ENCODE results near the gene STX4.

The STX4 gene, protein sequence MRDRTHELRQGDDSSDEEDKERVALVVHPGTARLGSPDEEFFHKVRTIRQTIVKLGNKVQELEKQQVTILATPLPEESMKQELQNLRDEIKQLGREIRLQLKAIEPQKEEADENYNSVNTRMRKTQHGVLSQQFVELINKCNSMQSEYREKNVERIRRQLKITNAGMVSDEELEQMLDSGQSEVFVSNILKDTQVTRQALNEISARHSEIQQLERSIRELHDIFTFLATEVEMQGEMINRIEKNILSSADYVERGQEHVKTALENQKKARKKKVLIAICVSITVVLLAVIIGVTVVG

DNA sequence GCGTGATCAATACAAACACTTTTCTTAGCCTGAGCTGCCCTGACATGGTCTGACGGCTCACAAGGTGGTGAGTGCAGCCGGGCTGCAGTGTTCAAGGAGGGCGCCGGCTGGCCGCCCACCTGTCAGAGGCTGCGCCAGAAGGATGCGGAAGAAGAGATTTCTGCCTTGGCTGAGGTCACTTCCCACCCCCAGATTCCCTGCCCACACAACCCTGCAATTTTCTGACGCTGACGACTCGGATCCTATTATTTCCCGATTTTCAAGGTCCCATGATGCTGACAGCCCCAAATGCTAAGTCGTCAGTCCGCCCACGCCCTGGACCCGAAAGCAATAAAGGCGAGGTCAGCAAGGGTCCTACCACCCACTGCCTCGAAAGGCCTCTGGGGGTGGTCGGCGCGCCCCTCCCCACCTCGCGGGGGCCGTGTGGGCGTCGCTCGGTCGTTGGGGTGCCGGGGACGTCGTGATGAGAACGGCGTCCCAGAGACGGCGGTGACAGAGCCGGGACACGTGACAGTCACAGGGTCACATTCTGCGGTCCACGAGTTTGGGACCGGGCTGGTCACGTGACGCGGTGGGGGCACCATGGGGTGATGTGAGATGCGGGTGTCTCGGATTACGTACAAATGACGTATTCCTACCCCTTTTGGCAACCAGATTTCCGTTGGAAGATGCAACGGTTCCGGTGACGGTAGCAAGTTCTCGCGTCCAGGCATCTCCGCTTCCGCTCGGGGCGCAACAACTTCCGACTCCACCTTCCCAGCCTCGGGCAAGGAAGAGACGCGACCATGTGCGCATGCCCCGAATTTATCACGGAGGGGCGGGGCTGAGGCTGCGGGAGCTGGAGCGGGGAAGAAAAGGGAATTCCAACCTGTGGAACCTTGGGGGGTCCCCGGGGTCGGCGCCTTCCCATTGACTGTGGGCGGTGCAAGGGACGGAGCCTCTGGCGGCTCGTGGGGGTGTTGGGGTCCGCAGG is at the start of gene STX4:
Gene STX4 (plus strand): TSS at position 823 of the 973 bp plus-strand sequence. CDS start 248 bp downstream, outside the sequence.
- DNase-seq (ENCODE audit: extremely low read depth, low read depth) = peak; percentile 95
- TF ChIP-seq, protein P1, sequence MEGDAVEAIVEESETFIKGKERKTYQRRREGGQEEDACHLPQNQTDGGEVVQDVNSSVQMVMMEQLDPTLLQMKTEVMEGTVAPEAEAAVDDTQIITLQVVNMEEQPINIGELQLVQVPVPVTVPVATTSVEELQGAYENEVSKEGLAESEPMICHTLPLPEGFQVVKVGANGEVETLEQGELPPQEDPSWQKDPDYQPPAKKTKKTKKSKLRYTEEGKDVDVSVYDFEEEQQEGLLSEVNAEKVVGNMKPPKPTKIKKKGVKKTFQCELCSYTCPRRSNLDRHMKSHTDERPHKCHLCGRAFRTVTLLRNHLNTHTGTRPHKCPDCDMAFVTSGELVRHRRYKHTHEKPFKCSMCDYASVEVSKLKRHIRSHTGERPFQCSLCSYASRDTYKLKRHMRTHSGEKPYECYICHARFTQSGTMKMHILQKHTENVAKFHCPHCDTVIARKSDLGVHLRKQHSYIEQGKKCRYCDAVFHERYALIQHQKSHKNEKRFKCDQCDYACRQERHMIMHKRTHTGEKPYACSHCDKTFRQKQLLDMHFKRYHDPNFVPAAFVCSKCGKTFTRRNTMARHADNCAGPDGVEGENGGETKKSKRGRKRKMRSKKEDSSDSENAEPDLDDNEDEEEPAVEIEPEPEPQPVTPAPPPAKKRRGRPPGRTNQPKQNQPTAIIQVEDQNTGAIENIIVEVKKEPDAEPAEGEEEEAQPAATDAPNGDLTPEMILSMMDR (IDR thresholded peaks at IDR 0.05; ENCODE audit: low read depth, low read length) = no peak; the same call in 1 of the 2 replicates

DNA sequence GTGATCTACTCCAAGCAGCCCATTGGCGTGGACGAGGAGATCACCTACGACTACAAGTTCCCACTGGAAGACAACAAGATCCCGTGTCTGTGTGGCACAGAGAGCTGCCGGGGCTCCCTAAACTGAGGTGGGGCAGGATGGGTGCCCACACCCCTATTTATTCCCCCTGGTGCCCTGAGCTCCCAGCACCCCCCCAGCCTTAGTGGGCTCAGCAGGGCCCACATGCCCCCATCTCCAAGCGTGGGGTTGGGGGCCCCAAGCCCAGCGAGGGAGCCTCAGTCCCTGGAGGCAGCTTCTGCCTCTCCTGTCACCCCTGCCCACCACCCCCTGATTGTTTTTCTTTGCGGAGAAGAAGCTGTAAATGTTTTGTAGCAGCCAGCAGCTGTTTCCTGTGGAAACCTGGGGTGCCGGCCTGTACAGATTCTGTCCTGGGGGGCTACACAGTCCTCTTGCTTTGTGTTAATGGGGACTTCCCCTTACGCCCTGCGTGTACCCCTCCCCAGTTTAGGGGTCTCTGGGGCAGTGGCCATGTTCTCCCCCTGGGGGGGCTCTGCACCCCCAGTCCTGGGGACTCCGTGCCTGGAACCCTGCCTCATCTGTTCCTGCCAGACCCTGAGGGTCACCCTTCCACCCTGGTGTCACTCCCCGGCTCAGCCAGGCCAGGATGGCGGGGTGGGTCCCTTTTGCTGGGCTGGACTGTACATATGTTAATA is 49.3 kb upstream of the STX4 start:
- TF ChIP-seq, protein P1 (IDR thresholded peaks at IDR 0.05; ENCODE audit: low read depth, low read length) = no peak

DNA sequence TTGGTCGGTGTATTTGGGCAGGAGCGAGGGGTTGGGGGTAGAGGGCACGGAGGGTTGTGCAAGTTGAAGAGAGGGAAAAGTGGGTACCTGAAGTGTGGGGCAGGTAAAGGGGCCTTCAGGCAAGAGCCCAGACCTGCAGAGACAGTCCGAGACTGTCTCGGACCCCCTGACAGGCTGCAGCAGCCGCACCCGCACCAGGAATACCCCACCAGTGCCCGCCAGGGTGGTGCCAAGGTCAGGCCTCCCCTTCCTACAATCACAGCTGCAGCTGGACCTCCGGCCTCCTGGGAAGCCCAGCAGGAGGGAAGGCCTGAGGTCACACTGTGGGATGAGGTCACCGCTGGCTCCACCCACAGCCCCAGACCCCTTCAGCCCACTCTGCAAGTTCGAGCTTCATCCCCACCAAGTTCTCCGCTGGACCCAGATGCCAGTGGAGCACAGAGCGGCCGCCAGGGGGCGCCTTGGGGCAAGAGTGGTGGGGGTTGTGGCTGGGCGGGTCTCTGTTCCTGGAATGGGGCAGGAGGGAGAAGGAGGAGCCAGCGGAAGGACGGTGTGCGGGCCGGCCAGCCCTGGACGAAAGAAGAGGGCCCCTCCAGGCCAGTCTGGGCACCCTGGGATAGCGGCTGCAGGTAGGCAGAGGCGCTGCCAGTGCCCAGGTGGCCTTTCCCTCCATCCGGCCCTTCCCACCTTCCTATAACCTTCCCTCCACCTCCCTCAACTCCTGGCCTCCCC is 48.5 kb upstream of the STX4 start, which contains the start of gene HSD3B7:
Gene HSD3B7 (plus strand): TSS at position 539 of the 732 bp plus-strand sequence. CDS start 452 bp downstream, outside the sequence.
- DNase-seq (ENCODE audit: extremely low read depth, low read depth) = peak; percentile 41
- TF ChIP-seq, protein P1 (IDR thresholded peaks at IDR 0.05; ENCODE audit: low read depth, low read length) = peak; percentile 95

More for the DNA sequence above, 49.3 kb upstream of the STX4 start:
- no peak for DNase-seq (ENCODE audit: extremely low read depth, low read depth)

DNA sequence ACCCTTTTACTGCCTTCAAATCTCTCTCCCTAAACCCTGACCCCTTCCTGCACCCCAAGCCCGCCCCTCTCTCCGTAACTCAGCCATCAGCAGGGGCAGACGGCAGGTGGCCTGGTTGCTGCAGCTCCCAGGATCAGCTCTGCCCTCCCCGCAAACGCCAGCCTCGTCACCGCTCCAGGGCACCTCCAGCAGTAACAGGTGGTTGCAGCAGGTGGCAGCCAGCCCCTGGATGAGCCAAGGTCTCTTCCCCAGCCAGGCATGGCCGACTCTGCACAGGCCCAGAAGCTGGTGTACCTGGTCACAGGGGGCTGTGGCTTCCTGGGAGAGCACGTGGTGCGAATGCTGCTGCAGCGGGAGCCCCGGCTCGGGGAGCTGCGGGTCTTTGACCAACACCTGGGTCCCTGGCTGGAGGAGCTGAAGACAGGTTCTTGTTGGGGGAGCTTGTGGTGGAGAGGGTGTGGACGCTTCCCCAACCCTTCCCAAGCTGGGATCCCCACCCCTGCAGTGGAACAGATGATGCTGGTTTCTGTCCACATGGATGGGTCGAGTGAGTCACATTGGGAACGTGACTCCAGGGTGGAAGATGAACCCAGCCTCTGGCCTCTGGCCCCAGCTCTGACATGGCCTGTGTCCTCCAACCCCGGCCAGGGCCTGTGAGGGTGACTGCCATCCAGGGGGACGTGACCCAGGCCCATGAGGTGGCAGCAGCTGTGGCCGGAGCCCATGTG is 47.8 kb upstream of the STX4 start:
- TF ChIP-seq, protein P1 (IDR thresholded peaks at IDR 0.05; ENCODE audit: low read depth, low read length) = no peak
- no peak for DNase-seq (ENCODE audit: extremely low read depth, low read depth)

DNA sequence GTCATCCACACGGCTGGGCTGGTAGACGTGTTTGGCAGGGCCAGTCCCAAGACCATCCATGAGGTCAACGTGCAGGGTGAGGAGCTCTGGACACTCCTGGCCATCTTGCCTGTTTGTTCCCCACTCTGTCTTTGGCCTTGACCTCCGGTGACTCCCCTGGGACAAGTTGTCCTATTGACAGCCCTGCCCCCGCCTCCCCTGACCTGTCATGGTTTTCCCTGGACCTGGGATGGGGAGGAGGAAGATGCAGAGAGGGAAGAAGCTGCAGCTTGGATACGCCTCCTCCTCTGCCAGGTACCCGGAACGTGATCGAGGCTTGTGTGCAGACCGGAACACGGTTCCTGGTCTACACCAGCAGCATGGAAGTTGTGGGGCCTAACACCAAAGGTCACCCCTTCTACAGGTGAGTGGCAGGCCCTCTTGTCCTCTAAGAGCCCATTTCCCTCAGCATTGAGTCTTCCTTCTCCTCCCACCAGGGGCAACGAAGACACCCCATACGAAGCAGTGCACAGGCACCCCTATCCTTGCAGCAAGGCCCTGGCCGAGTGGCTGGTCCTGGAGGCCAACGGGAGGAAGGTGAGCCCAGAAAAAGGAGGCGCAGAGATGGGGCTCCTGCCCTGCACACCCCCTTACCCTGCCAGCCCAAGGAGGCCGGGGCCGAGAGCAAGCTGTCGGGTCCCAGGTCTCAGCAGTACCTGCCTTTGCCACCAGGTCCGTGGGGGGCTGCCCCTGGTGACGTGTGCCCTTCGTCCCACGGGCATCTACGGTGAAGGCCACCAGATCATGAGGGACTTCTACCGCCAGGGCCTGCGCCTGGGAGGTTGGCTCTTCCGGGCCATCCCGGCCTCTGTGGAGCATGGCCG is 47.0 kb upstream of the STX4 start:
- TF ChIP-seq, protein P1 (IDR thresholded peaks at IDR 0.05; ENCODE audit: low read depth, low read length) = no peak
- no peak for DNase-seq (ENCODE audit: extremely low read depth, low read depth)

Data from AG09319 (cell line).